SK-MEL-5 (cell line): ENCODE data around the gene GMEB2. TPM values are rescaled to one million over a fixed set of nuclear protein-coding genes. Genes with fewer than 3 reads are reported as not detected.

Source experiments
- total RNA-seq: library from RNA; depleted of rRNA; stranded (reverse); fragments of >200 nt; shearing (Covaris generic); gene quantifications from 2 replicates; pipeline ENCODE4 v1.2.3, GENCODE V29; 2014; rRNA removed

The GMEB2 gene
- total RNA-seq, 1 experiment from 2014 or later: 10.5 TPM

Other genes with a start within 250 kb of the GMEB2 start
- gene KCNQ2, start 154.4 kb downstream of the GMEB2 start, total RNA-seq: 4.3 and 6.2 TPM in 2 replicates
- gene EEF1A2, start 128.0 kb downstream of the GMEB2 start, total RNA-seq: 31.7 and 32.6 TPM in 2 replicates
- gene PPDPF, start 106.3 kb downstream of the GMEB2 start, total RNA-seq: 29.6 and 37.5 TPM in 2 replicates
- 0.19 TPM in 1 of 2 replicates, not detected in the other for gene PTK6, start 89.7 kb downstream of the GMEB2 start, total RNA-seq
- not detected in 2 replicates for gene SRMS, start 79.4 kb downstream of the GMEB2 start, total RNA-seq
- gene FNDC11, start 72.9 kb downstream of the GMEB2 start, total RNA-seq: 0.05 TPM in 1 of 2 replicates, not detected in the other
- gene HELZ2, start 52.9 kb downstream of the GMEB2 start, total RNA-seq: 20.7 and 21.7 TPM in 2 replicates
- gene STMN3, start 26.3 kb upstream of the GMEB2 start, total RNA-seq: 34.2 TPM in 2 replicates
- 8.4 and 12.5 TPM in 2 replicates for gene RTEL1, start 31.2 kb upstream of the GMEB2 start, total RNA-seq
- gene TNFRSF6B, start 69.6 kb upstream of the GMEB2 start, total RNA-seq: 1.5 and 1.6 TPM in 2 replicates
- 18.9 and 25.5 TPM in 2 replicates for gene ARFRP1, start 80.9 kb upstream of the GMEB2 start, total RNA-seq
- gene ZGPAT, start 80.9 kb upstream of the GMEB2 start, total RNA-seq: 23.4 and 24.4 TPM in 2 replicates
- 2.1 and 3.3 TPM in 2 replicates for gene LIME1, start 109.6 kb upstream of the GMEB2 start, total RNA-seq
- gene SLC2A4RG, start 112.7 kb upstream of the GMEB2 start, total RNA-seq: 11.3 and 11.4 TPM in 2 replicates
- gene ZBTB46, start 204.2 kb upstream of the GMEB2 start, total RNA-seq: 1.0 and 1.6 TPM in 2 replicates
- gene ABHD16B, start 234.4 kb upstream of the GMEB2 start, total RNA-seq: not detected in 2 replicates
- 74.4 and 76.4 TPM in 2 replicates for gene TPD52L2, start 238.2 kb upstream of the GMEB2 start, total RNA-seq